ENCODE measurements around the gene TENM3. TPM values are rescaled to one million over a fixed set of nuclear protein-coding genes. Genes with fewer than 3 reads are reported as not detected.

The TENM3 gene
- total RNA-seq, 1 experiment from 2014 or later: 71.0 TPM

DNA sequence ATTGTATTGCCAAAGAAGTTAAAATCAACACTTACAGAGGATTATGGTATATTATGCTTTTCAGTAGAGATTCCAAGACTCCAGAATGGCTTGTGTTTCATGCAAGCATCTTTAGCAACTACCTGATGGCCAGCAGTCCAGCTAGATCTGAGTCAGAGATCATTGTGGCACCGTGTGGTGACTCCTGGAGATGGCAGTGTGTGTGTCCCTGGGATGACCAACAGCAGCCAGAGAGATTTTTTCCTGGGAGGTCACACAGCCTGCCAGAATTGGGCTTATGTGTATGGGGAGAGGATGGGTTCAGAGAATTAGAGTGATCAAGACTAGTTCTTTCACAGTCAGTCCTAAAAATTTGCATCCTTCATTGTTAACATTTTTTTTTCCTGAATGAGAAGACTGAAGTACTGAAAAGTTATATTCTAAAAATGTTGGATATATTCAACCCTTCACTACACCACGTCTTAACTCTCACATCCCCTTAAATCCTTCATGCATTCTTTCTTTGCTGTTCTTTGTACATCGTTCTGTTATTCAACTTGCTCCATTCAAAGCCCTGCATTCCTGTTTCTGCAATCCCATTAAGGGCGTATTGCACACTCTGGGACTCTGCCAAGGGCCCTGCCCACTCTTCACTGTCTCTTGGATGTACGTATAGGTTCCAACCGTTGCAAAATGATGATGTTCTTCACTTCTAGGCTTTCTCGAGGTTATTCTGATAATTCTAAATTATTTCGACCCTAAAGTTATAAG lies 12.4 kb downstream of the TENM3 start (continued):
- TF ChIP-seq, protein P1, sequence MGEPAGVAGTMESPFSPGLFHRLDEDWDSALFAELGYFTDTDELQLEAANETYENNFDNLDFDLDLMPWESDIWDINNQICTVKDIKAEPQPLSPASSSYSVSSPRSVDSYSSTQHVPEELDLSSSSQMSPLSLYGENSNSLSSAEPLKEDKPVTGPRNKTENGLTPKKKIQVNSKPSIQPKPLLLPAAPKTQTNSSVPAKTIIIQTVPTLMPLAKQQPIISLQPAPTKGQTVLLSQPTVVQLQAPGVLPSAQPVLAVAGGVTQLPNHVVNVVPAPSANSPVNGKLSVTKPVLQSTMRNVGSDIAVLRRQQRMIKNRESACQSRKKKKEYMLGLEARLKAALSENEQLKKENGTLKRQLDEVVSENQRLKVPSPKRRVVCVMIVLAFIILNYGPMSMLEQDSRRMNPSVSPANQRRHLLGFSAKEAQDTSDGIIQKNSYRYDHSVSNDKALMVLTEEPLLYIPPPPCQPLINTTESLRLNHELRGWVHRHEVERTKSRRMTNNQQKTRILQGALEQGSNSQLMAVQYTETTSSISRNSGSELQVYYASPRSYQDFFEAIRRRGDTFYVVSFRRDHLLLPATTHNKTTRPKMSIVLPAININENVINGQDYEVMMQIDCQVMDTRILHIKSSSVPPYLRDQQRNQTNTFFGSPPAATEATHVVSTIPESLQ (CRISPR knock-in tag; IDR thresholded peaks at IDR 0.05): no peak
- TF ChIP-seq, protein P2, sequence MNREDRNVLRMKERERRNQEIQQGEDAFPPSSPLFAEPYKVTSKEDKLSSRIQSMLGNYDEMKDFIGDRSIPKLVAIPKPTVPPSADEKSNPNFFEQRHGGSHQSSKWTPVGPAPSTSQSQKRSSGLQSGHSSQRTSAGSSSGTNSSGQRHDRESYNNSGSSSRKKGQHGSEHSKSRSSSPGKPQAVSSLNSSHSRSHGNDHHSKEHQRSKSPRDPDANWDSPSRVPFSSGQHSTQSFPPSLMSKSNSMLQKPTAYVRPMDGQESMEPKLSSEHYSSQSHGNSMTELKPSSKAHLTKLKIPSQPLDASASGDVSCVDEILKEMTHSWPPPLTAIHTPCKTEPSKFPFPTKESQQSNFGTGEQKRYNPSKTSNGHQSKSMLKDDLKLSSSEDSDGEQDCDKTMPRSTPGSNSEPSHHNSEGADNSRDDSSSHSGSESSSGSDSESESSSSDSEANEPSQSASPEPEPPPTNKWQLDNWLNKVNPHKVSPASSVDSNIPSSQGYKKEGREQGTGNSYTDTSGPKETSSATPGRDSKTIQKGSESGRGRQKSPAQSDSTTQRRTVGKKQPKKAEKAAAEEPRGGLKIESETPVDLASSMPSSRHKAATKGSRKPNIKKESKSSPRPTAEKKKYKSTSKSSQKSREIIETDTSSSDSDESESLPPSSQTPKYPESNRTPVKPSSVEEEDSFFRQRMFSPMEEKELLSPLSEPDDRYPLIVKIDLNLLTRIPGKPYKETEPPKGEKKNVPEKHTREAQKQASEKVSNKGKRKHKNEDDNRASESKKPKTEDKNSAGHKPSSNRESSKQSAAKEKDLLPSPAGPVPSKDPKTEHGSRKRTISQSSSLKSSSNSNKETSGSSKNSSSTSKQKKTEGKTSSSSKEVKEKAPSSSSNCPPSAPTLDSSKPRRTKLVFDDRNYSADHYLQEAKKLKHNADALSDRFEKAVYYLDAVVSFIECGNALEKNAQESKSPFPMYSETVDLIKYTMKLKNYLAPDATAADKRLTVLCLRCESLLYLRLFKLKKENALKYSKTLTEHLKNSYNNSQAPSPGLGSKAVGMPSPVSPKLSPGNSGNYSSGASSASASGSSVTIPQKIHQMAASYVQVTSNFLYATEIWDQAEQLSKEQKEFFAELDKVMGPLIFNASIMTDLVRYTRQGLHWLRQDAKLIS (CRISPR knock-in tag; IDR thresholded peaks at IDR 0.05; ENCODE audit: borderline replicate concordance): no peak
- TF ChIP-seq RELA (CRISPR knock-in tag; IDR thresholded peaks at IDR 0.05; ENCODE audit: borderline replicate concordance): no peak

DNA sequence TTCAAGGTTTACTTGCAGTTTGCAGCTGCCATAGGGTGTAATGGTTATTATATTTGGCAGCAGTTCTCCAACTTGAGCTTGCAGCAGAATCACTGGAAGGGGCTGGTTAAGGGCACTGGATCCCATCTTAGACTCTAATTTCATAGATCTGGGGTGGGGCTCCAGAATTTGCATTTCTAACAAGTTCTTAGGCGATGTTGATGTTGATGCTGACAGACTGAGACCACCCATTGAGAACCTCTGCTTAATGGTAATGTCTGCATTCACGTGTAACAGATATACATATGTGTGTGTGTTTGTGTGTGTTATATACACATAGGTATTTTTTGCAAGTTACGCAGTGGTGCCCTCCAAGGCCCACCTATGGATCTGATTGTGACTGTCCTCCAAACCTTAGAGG lies 13.8 kb downstream of the TENM3 start:
- H3K4me3 Mint-ChIP-seq: peak overlapping the region; percentile 5
- DNase-seq (ENCODE audit: low spot score) (no peak), ATAC-seq (peak; percentile 34)

DNA sequence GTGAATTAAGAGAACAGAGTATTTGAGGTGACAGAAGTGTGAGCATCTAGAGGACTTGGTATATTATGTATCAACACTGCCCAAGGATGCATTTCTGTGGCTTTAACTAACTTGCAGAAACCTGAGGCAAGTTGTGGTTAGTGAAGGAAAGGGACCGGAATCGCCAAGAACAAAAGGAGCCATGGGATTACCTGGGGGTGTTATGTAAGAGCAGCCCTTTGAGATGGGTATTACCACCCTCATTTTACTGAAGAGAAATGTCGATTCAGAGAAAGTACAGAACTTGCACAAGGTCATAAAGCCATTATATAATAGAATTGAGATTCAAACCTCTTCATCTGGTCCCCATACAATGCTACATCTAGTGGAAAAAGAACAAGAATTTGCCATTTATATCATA lies 14.3 kb downstream of the TENM3 start:
- no peak for TF ChIP-seq SMAD4 (CRISPR knock-in tag; IDR thresholded peaks at IDR 0.05)
- no peak for TF ChIP-seq SP1 (CRISPR knock-in tag; conservative IDR thresholded peaks at IDR 0.05)
- TF ChIP-seq, protein P3, sequence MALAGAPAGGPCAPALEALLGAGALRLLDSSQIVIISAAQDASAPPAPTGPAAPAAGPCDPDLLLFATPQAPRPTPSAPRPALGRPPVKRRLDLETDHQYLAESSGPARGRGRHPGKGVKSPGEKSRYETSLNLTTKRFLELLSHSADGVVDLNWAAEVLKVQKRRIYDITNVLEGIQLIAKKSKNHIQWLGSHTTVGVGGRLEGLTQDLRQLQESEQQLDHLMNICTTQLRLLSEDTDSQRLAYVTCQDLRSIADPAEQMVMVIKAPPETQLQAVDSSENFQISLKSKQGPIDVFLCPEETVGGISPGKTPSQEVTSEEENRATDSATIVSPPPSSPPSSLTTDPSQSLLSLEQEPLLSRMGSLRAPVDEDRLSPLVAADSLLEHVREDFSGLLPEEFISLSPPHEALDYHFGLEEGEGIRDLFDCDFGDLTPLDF (CRISPR knock-in tag; IDR thresholded peaks at IDR 0.05): no peak
- no peak for TF ChIP-seq NR1H2 (CRISPR knock-in tag; IDR thresholded peaks at IDR 0.05)
- TF ChIP-seq, protein P4, sequence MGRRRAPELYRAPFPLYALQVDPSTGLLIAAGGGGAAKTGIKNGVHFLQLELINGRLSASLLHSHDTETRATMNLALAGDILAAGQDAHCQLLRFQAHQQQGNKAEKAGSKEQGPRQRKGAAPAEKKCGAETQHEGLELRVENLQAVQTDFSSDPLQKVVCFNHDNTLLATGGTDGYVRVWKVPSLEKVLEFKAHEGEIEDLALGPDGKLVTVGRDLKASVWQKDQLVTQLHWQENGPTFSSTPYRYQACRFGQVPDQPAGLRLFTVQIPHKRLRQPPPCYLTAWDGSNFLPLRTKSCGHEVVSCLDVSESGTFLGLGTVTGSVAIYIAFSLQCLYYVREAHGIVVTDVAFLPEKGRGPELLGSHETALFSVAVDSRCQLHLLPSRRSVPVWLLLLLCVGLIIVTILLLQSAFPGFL (CRISPR knock-in tag; IDR thresholded peaks at IDR 0.05; ENCODE audit: borderline replicate concordance): no peak
- TF ChIP-seq ZNF121 (CRISPR knock-in tag; IDR thresholded peaks at IDR 0.05): no peak
- H3K4me3 Mint-ChIP-seq: peak overlapping the region; percentile 5
- H3K27ac Mint-ChIP-seq: peak overlapping the region; percentile 91
- H3K9me3 Mint-ChIP-seq: peaks cover 7% of the 10 kb centered on the region
- ChIA-PET CTCF (no interaction called here), POLR2A (no interaction called here)
- H3K4me1 Mint-ChIP-seq: peaks cover 67% of the 10 kb centered on the region
- no peaks in the 10 kb centered on the region for H3K27me3 Mint-ChIP-seq (ENCODE audit: low read depth)
- H3K36me3 Mint-ChIP-seq: peaks cover 14% of the 10 kb centered on the region
- DNase-seq (ENCODE audit: low spot score): no peak
- ATAC-seq: peak; percentile 63

More for the DNA sequence above, 13.8 kb downstream of the TENM3 start:
- Mint-ChIP-seq H3K27ac (peak overlapping the region; percentile 91), H3K36me3 (peaks cover 11% of the 10 kb centered on the region), H3K9me3 (peaks cover 7% of the 10 kb centered on the region), H3K4me1 (peaks cover 69% of the 10 kb centered on the region), H3K27me3 (ENCODE audit: low read depth) (no peaks in the 10 kb centered on the region)
- ChIA-PET CTCF (no interaction called here), POLR2A (no interaction called here)
- TF ChIP-seq, protein P5, sequence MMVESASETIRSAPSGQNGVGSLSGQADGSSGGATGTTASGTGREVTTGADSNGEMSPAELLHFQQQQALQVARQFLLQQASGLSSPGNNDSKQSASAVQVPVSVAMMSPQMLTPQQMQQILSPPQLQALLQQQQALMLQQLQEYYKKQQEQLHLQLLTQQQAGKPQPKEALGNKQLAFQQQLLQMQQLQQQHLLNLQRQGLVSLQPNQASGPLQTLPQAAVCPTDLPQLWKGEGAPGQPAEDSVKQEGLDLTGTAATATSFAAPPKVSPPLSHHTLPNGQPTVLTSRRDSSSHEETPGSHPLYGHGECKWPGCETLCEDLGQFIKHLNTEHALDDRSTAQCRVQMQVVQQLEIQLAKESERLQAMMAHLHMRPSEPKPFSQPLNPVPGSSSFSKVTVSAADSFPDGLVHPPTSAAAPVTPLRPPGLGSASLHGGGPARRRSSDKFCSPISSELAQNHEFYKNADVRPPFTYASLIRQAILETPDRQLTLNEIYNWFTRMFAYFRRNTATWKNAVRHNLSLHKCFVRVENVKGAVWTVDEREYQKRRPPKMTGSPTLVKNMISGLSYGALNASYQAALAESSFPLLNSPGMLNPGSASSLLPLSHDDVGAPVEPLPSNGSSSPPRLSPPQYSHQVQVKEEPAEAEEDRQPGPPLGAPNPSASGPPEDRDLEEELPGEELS (CRISPR knock-in tag; IDR thresholded peaks at IDR 0.05): peak; percentile 15; the same call in 1 of the 2 replicates
- no peak for TF ChIP-seq ZNF423 (CRISPR knock-in tag; IDR thresholded peaks at IDR 0.05)
